ENCODE data around the gene LONP2. TPM values are rescaled to one million over a fixed set of nuclear protein-coding genes. Genes with fewer than 3 reads are reported as not detected.
A peak's percentile ranks its signal among the peaks of the same experiment; 100 is the strongest.

LONP2 gene
- total RNA-seq, 2 experiments from 2014 or later = 50.3 to 51.6 TPM

GRCh38 chr16:48292452-48292851, 48.4 kb downstream of the LONP2 start:
- CTCF ChIA-PET = interaction anchor here (1.0 to 1.8 kb wide), 3 partner anchors 9 to 331 kb away, joined by 3 to 6 read pairs (median 3); no protein-coding TSS in a partner anchor
- intact Hi-C loops (cut with micrococcal nuclease) = no loop called here
- peaks cover 4% of the 10 kb centered on the region for H3K4me1 Mint-ChIP-seq (ENCODE audit: low read depth)
- POLR2A ChIA-PET = no interaction called here
- no peak overlapping the region for H3K4me3 Mint-ChIP-seq
- H3K27me3 Mint-ChIP-seq = no peaks in the 10 kb centered on the region
- H3K36me3 Mint-ChIP-seq (ENCODE audit: low read depth) = peaks cover 37% of the 10 kb centered on the region
- no peak for TF ChIP-seq CTCF (IDR thresholded peaks at IDR 0.05)
- H3K9me3 Mint-ChIP-seq = no peaks in the 10 kb centered on the region
- no peak overlapping the region for H3K27ac Mint-ChIP-seq
- ATAC-seq (no peak), DNase-seq (no peak)

- H3K4me3 Mint-ChIP-seq = no peak overlapping the region
- DNase-seq = no peak
- ChIA-PET CTCF (interaction anchor here (0.9 to 1.2 kb wide), 2 partner anchors 12 to 60 kb away, joined by 3 read pairs; no protein-coding TSS in a partner anchor), POLR2A (interaction anchor here (0.6 to 0.7 kb wide), 2 partner anchors 336 to 446 kb away, joined by 3 read pairs; no protein-coding TSS in a partner anchor)
- no peak for ATAC-seq
- H3K27me3 Mint-ChIP-seq = no peaks in the 10 kb centered on the region
- no peaks in the 10 kb centered on the region for H3K9me3 Mint-ChIP-seq
- H3K4me1 Mint-ChIP-seq (ENCODE audit: low read depth) = peaks cover 4% of the 10 kb centered on the region
- intact Hi-C loops (cut with micrococcal nuclease) = no loop called here
- H3K27ac Mint-ChIP-seq = no peak overlapping the region
- no peak for TF ChIP-seq CTCF (IDR thresholded peaks at IDR 0.05)
- H3K36me3 Mint-ChIP-seq (ENCODE audit: low read depth) = peaks cover 33% of the 10 kb centered on the region
These were observed 50.6 kb downstream of the LONP2 start for GRCh38 chr16:48294724-48295123.

GRCh38 chr16:48295488-48296281, 51.6 kb downstream of the LONP2 start:
- Mint-ChIP-seq H3K4me3 (no peak overlapping the region), H3K4me1 (ENCODE audit: low read depth) (peaks cover 9% of the 10 kb centered on the region), H3K27ac (no peak overlapping the region), H3K36me3 (ENCODE audit: low read depth) (peaks cover 33% of the 10 kb centered on the region), H3K27me3 (no peaks in the 10 kb centered on the region), H3K9me3 (no peaks in the 10 kb centered on the region)
- intact Hi-C loops (cut with micrococcal nuclease) = no loop called here
- POLR2A ChIA-PET = interaction anchor here (0.6 kb wide), 1 partner anchor 335 kb away, joined by 3 read pairs; no protein-coding TSS in a partner anchor
- CTCF ChIA-PET = interaction anchor here (0.9 kb wide), 1 partner anchor 11 kb away, joined by 3 read pairs; no protein-coding TSS in a partner anchor
- DNase-seq (no peak), ATAC-seq (no peak)
- no peak for TF ChIP-seq CTCF (IDR thresholded peaks at IDR 0.05)

- no peak for TF ChIP-seq CTCF (IDR thresholded peaks at IDR 0.05)
- no peaks in the 10 kb centered on the region for H3K9me3 Mint-ChIP-seq
- peaks cover 9% of the 10 kb centered on the region for H3K4me1 Mint-ChIP-seq (ENCODE audit: low read depth)
- ChIA-PET POLR2A (no interaction called here), CTCF (interaction anchor here (0.5 kb wide), 1 partner anchor 28 kb away, joined by 3 read pairs; no protein-coding TSS in a partner anchor)
- peak overlapping the region; percentile 84 for H3K27ac Mint-ChIP-seq
- no peak for DNase-seq
- H3K27me3 Mint-ChIP-seq = no peaks in the 10 kb centered on the region
- intact Hi-C loops (cut with micrococcal nuclease) = no loop called here
- no peak overlapping the region for H3K4me3 Mint-ChIP-seq
- H3K36me3 Mint-ChIP-seq (ENCODE audit: low read depth) = peaks cover 33% of the 10 kb centered on the region
- ATAC-seq = no peak
These were observed 55.4 kb downstream of the LONP2 start for GRCh38 chr16:48299471-48299870.

GRCh38 chr16:48300391-48300856, 56.3 kb downstream of the LONP2 start:
- peaks cover 34% of the 10 kb centered on the region for H3K36me3 Mint-ChIP-seq (ENCODE audit: low read depth)
- ChIA-PET POLR2A (no interaction called here), CTCF (interaction anchor here (1.9 kb wide), 1 partner anchor 9 kb away, joined by 6 read pairs; no protein-coding TSS in a partner anchor)
- no peaks in the 10 kb centered on the region for H3K9me3 Mint-ChIP-seq
- intact Hi-C loops (cut with micrococcal nuclease) = no loop called here
- no peak for ATAC-seq
- H3K4me1 Mint-ChIP-seq (ENCODE audit: low read depth) = peaks cover 9% of the 10 kb centered on the region
- no peak overlapping the region for H3K4me3 Mint-ChIP-seq
- peak overlapping the region; percentile 84 for H3K27ac Mint-ChIP-seq
- H3K27me3 Mint-ChIP-seq = no peaks in the 10 kb centered on the region
- DNase-seq = no peak
- TF ChIP-seq CTCF (IDR thresholded peaks at IDR 0.05) = no peak

All from activated CD8-positive, alpha-beta T cell treated with anti-CD3 and anti-CD28 coated beads for 36 hours (primary cell).